Endothelial cell (in vitro differentiated cells): Measurements from ENCODE around the gene FBXO21. TPM values are rescaled to one million over a fixed set of nuclear protein-coding genes. Genes with fewer than 3 reads are reported as not detected.

Source experiments
- DNase-seq: peaks from one replicate; pipeline ENCODE4 v3.0.0; 2021; ENCODE audit warnings: low spot score
- H3K27ac Mint-ChIP-seq: one replicate; pipeline ENCODE4 v1.8.0; 2021; ENCODE audit warnings: mixed read lengths, inconsistent platforms; ENCODE audit not compliant: unreplicated experiment
- H3K27me3 Mint-ChIP-seq: one replicate; pipeline ENCODE4 v1.8.0; 2021; ENCODE audit warnings: mild to moderate bottlenecking, moderate library complexity, mixed read lengths, inconsistent platforms; ENCODE audit not compliant: unreplicated experiment
- H3K36me3 Mint-ChIP-seq: one replicate; pipeline ENCODE4 v1.8.0; 2021; ENCODE audit warnings: mild to moderate bottlenecking, low read depth, mixed read lengths, inconsistent platforms; ENCODE audit not compliant: unreplicated experiment
- H3K4me1 Mint-ChIP-seq: one replicate; pipeline ENCODE4 v1.8.0; 2021; ENCODE audit warnings: mild to moderate bottlenecking, mixed read lengths, inconsistent platforms; ENCODE audit not compliant: unreplicated experiment
- H3K4me3 Mint-ChIP-seq: one replicate; pipeline ENCODE4 v1.8.0; 2021; ENCODE audit warnings: mild to moderate bottlenecking, mixed read lengths, inconsistent platforms; ENCODE audit not compliant: unreplicated experiment
- H3K9me3 Mint-ChIP-seq: one replicate; pipeline ENCODE4 v1.8.0; 2021; ENCODE audit warnings: mixed read lengths, inconsistent platforms; ENCODE audit not compliant: unreplicated experiment
- total RNA-seq: library from RNA; stranded (reverse); fragmentation: NEBNext Ultra II Directional; extraction: Animal tissue kit (Norgen Biotek cat#: 25700); gene quantifications from one replicate; pipeline ENCODE4 v1.2.1, GENCODE V29; 2021; ENCODE audit not compliant: unreplicated experiment
- TF ChIP-seq, protein P1 (sequence below): fragments of 200-600 bp; sonication (generic); IDR thresholded peaks from one replicate; pipeline ENCODE4 v1.5.0; 2021; ENCODE audit warnings: antibody characterized with exemption; ENCODE audit not compliant: unreplicated experiment

Gene FBXO21
- total RNA-seq, 1 donor from 2014 or later = 44.7 TPM

DNA sequence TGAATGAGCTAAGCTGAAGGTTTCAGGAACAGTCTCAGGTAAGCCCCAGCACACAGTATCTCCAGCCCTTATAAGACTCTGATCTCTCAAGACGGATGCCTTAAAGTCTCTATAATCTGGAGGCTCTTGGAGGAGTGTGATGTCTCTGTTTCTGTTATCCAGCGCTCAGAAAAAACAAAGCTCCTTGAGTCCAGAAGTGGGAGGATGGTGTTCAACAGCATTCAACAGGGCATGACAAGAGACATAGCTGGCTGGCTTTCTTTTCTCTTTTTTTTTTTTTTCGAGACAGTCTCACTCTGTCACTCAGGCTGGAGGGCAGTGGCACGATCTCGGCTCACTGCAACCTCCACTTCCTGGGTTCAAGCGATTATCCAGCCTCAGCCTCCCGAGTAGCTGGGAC, 59.5 kb downstream of the FBXO21 start:
- TF ChIP-seq, protein P1, sequence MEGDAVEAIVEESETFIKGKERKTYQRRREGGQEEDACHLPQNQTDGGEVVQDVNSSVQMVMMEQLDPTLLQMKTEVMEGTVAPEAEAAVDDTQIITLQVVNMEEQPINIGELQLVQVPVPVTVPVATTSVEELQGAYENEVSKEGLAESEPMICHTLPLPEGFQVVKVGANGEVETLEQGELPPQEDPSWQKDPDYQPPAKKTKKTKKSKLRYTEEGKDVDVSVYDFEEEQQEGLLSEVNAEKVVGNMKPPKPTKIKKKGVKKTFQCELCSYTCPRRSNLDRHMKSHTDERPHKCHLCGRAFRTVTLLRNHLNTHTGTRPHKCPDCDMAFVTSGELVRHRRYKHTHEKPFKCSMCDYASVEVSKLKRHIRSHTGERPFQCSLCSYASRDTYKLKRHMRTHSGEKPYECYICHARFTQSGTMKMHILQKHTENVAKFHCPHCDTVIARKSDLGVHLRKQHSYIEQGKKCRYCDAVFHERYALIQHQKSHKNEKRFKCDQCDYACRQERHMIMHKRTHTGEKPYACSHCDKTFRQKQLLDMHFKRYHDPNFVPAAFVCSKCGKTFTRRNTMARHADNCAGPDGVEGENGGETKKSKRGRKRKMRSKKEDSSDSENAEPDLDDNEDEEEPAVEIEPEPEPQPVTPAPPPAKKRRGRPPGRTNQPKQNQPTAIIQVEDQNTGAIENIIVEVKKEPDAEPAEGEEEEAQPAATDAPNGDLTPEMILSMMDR = no peak
- H3K4me1 Mint-ChIP-seq = peaks cover 10% of the 10 kb centered on the region
- peaks cover 5% of the 10 kb centered on the region for H3K27me3 Mint-ChIP-seq
- H3K27ac Mint-ChIP-seq = no peak overlapping the region
- no peak for DNase-seq
- no peak overlapping the region for H3K4me3 Mint-ChIP-seq
- H3K36me3 Mint-ChIP-seq = peaks cover 8% of the 10 kb centered on the region
- H3K9me3 Mint-ChIP-seq = peaks cover 5% of the 10 kb centered on the region

DNA sequence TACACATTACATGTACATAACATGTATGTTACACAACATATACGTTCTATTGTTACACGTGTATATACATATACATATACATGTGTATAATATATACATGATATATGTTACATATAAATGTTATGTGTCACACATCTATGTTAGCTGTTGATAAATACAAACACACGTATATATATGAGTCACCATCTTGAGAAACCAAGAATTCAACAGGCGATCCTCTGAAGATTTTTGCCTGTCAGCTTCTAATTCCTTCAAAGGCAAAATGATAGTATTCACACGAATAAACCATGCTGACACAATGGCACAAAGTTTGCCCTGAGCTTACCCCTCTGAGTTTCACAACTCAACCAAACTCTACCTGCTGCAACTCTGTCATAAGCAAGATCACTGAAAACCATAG, 60.9 kb downstream of the FBXO21 start:
- H3K4me1 Mint-ChIP-seq = peaks cover 10% of the 10 kb centered on the region
- DNase-seq = no peak
- no peak overlapping the region for H3K4me3 Mint-ChIP-seq
- peaks cover 8% of the 10 kb centered on the region for H3K36me3 Mint-ChIP-seq
- H3K9me3 Mint-ChIP-seq = peaks cover 5% of the 10 kb centered on the region
- TF ChIP-seq, protein P1 = no peak
- H3K27me3 Mint-ChIP-seq = peaks cover 5% of the 10 kb centered on the region
- H3K27ac Mint-ChIP-seq = no peak overlapping the region

GRCh38 chr12:117127933-117128823, 62.1 kb downstream of the FBXO21 start:
- Mint-ChIP-seq H3K27ac (no peak overlapping the region), H3K36me3 (peaks cover 8% of the 10 kb centered on the region), H3K27me3 (peaks cover 5% of the 10 kb centered on the region), H3K9me3 (peaks cover 5% of the 10 kb centered on the region), H3K4me1 (peaks cover 9% of the 10 kb centered on the region), H3K4me3 (peak overlapping the region; percentile 45)
- no peak for DNase-seq
- TF ChIP-seq, protein P1 = no peak

DNA sequence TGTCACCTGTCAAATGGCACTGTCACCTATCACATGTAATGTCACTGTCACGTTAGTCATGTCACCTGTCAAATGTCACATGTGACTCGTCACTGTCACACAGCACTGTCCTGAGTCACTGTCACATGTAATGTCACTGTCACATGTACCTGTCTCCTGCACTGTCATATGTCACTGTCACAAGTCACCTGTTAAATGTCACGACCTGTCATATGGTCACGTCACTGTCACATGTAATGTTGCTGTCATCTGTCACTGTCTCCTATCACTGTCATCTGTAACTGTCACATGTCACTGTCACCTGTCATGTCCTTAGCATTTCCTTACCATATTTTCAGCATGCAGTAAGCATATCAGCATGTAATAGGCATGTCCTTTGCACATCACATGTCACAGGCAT, 63.9 kb downstream of the FBXO21 start:
- TF ChIP-seq, protein P1 = no peak
- H3K9me3 Mint-ChIP-seq = peaks cover 5% of the 10 kb centered on the region
- no peak overlapping the region for H3K27ac Mint-ChIP-seq
- peaks cover 4% of the 10 kb centered on the region for H3K27me3 Mint-ChIP-seq
- no peak overlapping the region for H3K4me3 Mint-ChIP-seq
- peaks cover 8% of the 10 kb centered on the region for H3K36me3 Mint-ChIP-seq
- no peak for DNase-seq
- peaks cover 14% of the 10 kb centered on the region for H3K4me1 Mint-ChIP-seq

GRCh38 chr12:117125767-117126166, 64.5 kb downstream of the FBXO21 start:
- TF ChIP-seq, protein P1 = no peak
- Mint-ChIP-seq H3K36me3 (peaks cover 8% of the 10 kb centered on the region), H3K27me3 (peaks cover 6% of the 10 kb centered on the region), H3K4me1 (peaks cover 20% of the 10 kb centered on the region), H3K27ac (no peak overlapping the region), H3K4me3 (no peak overlapping the region), H3K9me3 (peaks cover 5% of the 10 kb centered on the region)
- DNase-seq = no peak
